Measurements from ENCODE around the gene PWWP2B.
"Not testable (repeated sequence)": the region's sequence is repeated elsewhere in the genome, so short reads cannot be mapped to it uniquely, and the experiment has no call there.

Gene PWWP2B

DNA sequence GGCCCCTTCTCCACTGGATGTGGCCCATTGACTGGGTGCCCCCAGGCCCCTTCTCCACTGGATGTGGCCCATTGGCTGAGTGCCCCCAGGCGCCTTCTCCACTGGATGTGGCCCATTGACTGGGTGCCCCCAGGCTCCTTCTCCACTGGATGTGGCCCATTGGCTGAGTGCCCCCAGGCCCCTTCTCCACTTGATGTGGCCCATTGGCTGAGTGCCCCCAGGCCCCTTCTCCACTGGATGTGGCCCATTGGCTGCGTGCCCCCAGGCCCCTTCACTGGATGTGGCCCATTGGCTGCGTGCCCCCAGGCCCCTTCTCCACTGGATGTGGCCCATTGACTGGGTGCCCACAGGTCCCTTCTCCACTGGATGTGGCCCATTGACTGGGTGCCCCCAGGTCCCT lies 39.1 kb downstream of the PWWP2B start:
- DNase-seq: not testable (repeated sequence)

DNA sequence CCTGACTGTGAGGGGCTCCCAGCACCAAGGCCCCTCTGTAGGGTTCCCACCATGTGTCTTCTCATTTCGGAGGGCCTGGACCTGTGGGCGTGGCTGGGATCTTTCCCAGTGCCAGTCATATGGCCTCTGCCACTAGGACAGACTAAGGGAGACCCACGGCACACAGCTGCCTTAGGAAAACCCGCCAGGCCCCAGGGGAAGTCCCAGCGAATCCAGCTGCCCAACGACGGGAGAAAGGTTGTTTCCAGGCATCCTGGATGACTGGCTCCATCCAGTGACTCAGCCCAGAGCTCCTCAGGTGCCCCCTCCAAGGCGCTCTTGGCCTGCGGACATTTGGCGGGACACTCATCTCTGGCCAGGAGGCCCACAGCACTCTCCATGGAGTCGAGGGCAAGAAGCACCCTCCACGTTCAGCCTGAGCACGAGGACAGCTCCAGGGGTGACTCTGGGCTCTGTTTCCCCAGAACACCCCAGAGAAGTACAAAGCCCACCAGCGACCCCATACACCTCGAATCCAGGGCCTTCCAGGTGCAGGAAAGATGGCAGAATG lies 39.9 kb downstream of the PWWP2B start:
- no peak for DNase-seq

GRCh38 chr10:132437541-132437950 lies 40.5 kb downstream of the PWWP2B start:
- no peak for DNase-seq

DNA sequence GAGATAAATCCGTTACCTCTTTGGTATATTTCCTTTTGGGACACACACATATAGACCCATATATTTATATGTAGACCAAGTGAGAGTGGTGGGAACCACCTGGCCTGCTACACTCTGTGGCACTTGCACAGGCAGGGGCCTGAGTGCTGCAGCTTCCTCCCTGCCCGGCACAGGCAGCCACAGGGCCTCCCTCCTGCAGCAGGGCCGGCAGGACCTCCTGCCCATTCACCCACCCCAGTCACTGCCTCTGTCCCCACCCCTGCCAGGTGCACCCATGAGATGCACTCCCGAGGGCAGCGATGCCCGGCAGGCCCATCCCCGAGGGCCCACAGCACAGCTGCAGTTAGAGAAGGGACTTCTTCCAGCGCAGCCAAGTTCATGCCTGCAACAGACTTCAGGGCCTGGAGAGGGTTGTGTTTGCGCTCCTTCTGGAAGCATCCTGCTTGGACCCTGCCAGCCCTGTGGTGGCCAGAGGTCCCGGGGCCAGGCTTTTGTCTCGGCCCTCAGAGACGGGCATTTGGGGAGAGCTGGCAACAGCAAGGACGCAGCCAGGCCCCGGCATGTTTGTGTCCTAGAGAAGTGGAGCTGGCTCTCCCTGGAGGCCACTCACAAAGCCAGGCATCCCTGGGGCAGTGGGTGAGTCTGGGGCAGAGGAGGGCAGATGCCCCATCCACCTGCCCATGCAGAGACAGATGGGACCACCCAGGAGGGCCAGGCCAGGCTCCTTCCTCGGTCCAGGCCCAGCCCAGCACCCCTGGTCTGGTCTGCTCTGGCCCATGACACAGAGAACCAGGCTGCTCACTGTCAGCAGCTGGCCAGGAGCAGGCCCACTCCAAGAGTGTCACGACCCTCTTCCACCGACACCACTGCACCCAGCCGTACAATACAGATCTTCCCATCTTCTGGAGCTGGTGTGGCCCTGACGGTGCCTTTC lies 41.4 kb downstream of the PWWP2B start:
- DNase-seq: no peak

- no peak for DNase-seq
Observed at GRCh38 chr10:132439025-132439388, 42.0 kb downstream of the PWWP2B start.

- DNase-seq: no peak
Observed at GRCh38 chr10:132439424-132440163, 42.6 kb downstream of the PWWP2B start.

GRCh38 chr10:132440791-132441565 lies 44.0 kb downstream of the PWWP2B start:
- DNase-seq: no peak

DNA sequence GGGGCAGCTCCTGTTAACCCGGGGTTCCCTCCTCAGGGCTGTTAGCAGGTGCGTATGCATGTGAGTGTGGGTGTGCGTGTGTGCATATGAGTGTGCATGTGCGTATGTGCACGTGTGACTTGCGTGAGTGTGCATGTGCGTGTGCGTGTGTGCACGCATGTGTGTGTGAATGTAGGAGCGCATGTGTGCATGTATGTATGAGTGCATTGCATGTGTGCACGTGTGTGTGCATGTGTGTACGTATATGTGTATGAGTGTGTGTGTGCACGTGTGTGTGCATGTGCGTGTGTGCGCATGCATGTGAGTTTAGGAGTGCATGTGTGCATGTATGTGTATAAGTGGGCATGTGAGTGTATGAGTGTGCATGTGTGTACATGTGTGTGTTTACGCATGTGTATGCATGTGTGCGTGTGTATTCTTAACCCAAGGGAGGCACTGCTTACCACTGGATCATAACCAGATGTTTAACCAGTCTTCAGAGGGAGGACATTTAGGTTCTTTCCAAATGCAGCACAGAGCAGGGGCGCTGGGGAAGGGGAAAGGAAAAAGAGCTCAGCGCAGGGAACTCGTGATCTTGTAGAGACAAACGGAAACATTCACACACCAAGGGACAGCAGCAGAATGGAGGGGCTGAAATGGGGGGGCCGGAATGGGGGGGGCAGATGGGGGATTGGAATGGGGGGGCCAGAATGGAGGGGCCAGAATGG lies 45.0 kb downstream of the PWWP2B start:
- DNase-seq: no peak

GRCh38 chr10:132442636-132443035 lies 45.6 kb downstream of the PWWP2B start:
- no peak for DNase-seq

GRCh38 chr10:132443605-132443982 lies 46.6 kb downstream of the PWWP2B start:
- no peak for DNase-seq

DNA sequence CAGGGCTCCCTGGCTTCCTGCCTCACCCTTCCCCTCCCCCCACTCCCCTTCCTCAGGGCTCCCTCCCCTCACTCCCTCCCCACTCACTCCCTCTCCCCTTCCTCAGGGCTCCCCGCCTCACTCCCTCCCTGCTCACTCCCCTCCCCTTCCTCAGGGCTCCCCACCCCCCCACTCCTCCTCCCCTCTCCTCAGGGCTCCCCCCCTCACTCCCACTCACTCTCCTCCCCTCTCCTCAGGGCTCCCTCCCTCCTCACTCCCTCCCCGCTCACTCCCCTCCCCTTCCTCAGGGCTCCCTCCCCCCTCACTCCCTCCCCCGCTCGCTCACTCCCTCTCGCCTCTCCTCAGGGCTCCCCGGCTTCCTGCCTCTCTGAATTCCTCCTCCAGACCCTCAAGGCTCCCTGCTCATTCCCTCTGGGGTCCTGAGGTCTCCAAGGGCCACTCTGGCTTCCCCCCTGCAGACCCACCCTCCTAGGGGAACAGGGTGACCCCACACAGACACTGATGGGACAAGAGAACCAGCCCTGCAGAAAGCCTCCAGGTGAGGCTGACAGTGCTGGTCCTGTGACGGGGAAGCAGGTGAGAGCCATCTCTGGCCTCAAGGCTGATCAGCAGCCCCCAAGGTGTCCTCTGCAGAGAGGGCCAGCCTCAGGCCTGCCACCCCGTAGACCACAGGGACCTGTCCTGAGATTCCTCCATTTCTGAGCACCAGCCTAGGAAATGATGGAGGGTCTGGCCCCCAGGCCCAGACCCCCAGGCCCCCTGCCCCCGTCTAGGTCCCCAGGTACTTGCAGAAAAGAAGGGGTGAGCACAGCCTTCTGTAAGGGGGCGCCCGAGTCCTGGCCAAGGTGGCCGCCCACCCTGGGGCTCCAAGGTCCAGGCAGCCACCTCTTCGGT lies 47.2 kb downstream of the PWWP2B start:
- peak; percentile 95 for DNase-seq

DNA sequence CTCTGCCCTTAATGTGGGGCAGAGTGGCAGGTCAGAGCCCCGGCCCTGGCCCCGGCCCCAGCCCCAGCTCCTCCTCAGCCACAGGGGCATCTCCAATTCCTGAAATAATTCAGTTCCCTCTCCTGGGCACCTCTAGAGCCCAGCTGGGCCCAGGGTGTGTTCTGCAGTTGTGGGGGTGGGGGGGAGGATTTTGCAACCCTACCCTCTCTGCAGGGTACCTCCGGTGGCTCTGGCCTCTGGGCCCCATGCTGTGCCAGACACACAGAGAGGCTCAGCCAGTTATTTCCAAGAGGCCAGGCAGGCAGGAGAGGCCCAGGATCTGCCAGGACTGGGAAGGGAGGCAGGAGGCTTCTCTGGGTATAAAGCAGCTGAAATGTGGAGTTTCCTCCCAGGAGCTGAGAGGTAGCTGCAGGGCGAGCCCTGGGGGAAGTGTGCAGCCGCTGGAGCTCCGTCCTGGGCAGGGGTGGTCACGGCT lies 47.9 kb downstream of the PWWP2B start:
- DNase-seq: peak; percentile 89

DNA sequence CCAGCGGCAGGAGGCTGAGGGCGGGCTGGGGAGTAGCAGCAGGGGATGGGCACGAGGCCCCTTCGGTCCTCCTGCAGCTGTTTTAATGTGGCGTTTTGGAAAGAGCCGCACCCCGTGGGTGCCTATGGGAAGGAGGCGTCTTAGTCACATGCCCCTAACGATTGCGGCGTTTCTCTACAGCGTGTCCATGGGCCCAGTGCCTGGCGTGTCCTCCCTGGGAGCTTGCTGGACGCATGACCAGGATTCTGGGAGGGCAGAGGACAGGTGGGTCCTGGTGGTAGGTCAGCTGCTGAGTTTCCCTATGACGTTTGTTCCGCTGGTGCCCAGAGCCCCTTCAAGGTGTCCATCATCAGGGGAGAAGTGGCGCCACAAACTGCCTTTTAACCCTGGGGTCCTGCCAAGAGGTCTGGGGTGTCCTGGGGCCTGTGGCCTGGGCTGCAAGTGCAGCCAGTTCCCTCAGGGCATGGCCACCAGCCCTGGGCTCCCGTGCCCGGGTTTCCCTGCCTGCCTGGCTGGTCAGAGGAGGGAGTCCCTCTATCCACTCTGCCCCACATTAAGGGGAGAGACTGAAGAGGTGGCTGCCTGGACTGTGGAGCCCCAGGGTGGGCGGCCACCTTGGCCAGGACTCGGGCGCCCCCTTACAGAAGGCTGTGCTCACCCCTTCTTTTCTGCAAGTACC lies 48.7 kb downstream of the PWWP2B start:
- DNase-seq: peak; percentile 66

GRCh38 chr10:132446195-132446581 lies 49.2 kb downstream of the PWWP2B start:
- DNase-seq: no peak

DNA sequence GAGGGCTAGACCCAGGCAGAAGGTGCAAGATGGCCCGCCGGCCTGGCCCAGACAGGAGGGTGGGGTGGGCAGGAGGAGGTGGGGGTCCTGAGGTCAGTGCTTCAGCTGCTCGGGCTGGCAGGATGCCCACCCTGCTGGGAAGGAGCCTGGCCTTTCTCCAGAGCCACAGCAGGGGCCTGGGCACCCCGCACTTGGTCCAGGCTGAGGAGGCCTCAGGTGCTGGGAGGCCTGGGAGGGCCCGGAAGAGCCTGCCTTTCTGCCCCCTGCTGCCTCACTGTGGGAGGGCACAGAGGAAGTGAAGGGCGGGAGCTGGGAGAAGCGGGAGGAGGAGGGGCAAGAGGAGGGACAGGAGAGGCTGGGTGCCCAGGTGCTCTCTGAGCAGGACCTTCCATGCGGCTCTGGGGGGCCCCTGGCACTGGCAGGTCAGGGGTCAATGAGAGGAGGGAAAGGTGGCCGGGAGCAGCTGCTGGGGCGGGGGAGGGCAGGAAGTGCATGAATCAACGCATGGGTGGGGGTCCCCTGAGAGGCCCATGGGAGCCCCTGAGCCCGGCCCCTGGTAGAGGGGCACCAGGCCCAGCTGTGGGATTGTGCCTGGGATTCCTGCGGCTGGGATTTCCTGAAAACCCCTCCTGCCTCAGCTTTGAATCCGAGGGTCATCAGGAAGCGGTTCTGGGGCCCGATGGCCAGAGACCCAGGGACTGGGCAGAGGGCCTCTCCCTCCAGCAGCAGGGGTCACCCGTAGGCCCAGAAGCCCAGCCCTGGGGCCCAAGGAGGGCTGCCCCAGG lies 49.9 kb downstream of the PWWP2B start:
- DNase-seq: peak; percentile 87

GRCh38 chr10:132447446-132448247 lies 50.6 kb downstream of the PWWP2B start:
- no peak for DNase-seq

DNA sequence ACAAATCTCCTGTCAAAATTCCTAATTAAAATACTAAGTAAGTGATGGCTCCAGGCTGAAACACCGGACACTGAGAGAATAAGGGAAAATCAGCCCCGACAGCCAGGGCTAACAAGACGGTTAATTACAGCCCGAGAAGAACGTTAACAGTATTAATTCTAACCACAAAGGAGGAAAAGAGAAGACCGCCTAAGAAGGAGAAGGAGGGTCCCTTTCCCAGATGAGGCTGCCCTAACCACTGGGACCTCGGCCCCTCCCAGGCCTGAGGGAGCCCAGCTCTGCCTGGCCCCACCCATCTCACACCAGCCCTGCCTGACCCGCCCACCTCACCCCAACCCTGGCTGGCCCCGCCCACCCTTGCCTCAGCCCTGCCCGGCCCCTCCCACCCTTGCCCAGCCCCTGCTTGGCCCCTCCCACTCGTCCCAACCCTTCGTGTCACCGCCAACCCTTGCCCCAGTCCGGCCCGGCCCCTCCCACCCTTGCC lies 51.3 kb downstream of the PWWP2B start:
- DNase-seq: no peak

DNA sequence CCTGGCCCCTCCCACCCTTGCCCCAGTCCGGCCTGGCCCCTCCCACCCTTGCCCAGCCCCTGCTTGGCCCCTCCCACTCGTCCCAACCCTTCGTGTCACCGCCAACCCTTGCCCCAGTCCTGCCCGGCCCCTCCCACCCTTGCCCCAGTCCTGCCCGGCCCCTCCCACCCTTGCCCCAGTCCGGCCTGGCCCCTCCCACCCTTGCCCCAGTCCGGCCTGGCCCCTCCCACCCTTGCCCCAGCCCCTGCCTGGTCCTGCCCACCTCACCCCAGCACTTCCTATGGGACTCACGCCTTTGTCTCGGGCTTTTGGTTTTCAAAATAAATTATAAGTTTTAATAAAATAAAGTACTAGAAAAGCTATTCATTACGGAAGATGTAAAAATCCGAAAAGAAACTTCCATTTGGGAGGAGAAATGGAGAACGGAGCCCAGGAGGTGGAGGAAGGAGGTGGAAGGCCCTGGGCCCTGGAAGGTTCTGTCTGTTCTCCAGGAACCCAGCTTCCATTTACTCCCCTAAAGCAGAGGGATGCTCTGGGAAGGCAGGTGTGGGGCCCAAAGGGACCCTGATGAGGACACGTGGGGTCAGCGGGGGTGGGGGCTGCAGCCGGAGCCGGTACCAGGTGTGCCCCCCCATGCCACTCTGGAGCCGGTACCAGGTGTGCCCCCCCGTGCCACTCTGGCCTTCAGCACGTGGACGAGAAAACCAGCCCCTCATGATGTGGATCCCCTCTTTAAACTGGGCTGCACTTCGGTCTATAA lies 52.2 kb downstream of the PWWP2B start:
- no peak for DNase-seq
